Spleen (tissue), 7 donors: ENCODE results near the gene HOXD4.

Experiments used
- CTCF ChIP-seq, 11 experiments: fragments of 200-600 bp in 7 of 11; fragments of 450-650 bp in 4 of 11; sonication (generic) in 4 of 11; IDR thresholded peaks in 8 of 11; conservative IDR thresholded peaks in 3 of 11; 1 replicate in 7 of 11; 2 replicates in 4 of 11; pipeline versions ENCODE4 v1.4.0 to v1.8.0; 2016 to 2021; ENCODE audit warnings: antibody characterized with exemption in 11 of 11, inconsistent platforms in 4 of 11, mild to moderate bottlenecking in 1 of 11
- POLR2A ChIP-seq, 3 donors: fragments of 450-650 bp; IDR thresholded peaks; one replicate each; pipeline ENCODE4 v1.5.1; 2017; ENCODE audit warnings: antibody characterized with exemption in 3 of 3, mild to moderate bottlenecking in 1 of 3
- donor health status: DM: no; HTN: no; CAD: no; lungs with moderate emphysema.
- donor health status: DM: no; HTN: no; CAD: no.
- donor health status: DM: no; HTN: no; CAD: no.

- TF ChIP-seq POLR2A (IDR thresholded peaks at IDR 0.05) = no peak
- no peak for TF ChIP-seq CTCF (IDR thresholded peaks at IDR 0.05 in 8 of 11, conservative IDR thresholded peaks at IDR 0.05 in 3 of 11)
Observed at GRCh38 chr2:176172895-176173566, 21.7 kb downstream of the HOXD4 start.
